Omental fat pad (tissue), 4 donors: Measurements from ENCODE around the gene ANTXR2. TPM values are rescaled to one million over a fixed set of nuclear protein-coding genes. Genes with fewer than 3 reads are reported as not detected.

Source experiments
- ATAC-seq: fragments of 150-250 bp; one replicate; pipeline ENCODE4 v1.9.1; 2016; ENCODE audit warnings: mild to moderate bottlenecking, moderate library complexity; ENCODE audit not compliant: low FRiP score
- DNase-seq: peaks from one replicate; pipeline ENCODE4 v3.0.0-alpha.2; 2019; ENCODE audit warnings: low spot score
- total RNA-seq, 4 donors: library from RNA; depleted of rRNA; stranded (reverse); fragments of >200 nt; gene quantifications; one replicate each; pipeline ENCODE4 v1.1.0, GENCODE V29; 2016
- TF ChIP-seq, protein P1 (sequence below), 3 donors: fragments of 450-650 bp; IDR thresholded peaks; one replicate each; pipeline ENCODE4 v1.5.1; 2016 to 2017; ENCODE audit warnings: antibody characterized with exemption in 3 of 3, mild to moderate bottlenecking in 3 of 3, moderate library complexity in 2 of 3

The ANTXR2 gene
- total RNA-seq, 4 donors from 2014 or later = 86.7 to 208 (median 139) TPM

DNA sequence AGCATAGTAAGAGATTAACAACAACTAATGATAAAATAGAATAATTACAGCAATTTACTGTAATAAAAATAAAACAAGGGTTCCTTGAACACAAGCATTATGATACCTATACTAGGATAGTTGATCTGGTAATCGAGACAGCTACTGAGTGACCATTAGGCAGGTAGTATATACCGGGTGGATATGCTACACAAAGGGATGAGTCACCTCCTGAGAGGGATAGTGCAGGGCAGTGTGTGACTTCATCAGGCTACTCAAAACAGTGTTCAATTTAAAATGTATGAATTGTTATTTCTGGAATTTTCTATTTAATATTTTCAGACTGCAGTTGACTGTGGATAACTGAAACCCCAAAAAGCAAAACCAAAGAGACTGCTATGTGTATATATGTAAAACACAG, 9.7 kb upstream of the ANTXR2 start:
- TF ChIP-seq, protein P1, sequence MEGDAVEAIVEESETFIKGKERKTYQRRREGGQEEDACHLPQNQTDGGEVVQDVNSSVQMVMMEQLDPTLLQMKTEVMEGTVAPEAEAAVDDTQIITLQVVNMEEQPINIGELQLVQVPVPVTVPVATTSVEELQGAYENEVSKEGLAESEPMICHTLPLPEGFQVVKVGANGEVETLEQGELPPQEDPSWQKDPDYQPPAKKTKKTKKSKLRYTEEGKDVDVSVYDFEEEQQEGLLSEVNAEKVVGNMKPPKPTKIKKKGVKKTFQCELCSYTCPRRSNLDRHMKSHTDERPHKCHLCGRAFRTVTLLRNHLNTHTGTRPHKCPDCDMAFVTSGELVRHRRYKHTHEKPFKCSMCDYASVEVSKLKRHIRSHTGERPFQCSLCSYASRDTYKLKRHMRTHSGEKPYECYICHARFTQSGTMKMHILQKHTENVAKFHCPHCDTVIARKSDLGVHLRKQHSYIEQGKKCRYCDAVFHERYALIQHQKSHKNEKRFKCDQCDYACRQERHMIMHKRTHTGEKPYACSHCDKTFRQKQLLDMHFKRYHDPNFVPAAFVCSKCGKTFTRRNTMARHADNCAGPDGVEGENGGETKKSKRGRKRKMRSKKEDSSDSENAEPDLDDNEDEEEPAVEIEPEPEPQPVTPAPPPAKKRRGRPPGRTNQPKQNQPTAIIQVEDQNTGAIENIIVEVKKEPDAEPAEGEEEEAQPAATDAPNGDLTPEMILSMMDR (IDR thresholded peaks at IDR 0.05) = no peak
- ATAC-seq (no peak), DNase-seq (no peak)

DNA sequence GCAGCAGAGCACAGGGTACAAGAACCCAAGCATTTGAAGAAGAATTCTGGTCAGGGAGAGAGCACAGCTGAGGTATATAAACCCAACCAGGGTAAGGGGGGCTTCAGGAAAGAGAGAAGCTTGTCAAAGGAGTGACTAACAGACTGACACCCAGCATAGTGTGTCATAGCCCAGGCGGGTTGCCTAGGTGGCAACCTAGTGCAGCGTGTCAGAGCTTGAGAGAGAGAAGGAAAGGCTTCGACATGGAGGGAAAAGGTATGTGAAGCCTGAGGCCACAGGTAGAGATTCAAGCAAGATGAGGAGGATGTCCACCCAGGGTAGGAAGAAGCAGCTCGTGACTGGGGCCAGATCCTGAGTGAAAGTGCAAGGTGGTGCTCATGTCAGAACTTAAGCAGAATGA, 8.5 kb upstream of the ANTXR2 start:
- TF ChIP-seq, protein P1 (IDR thresholded peaks at IDR 0.05) = no peak
- no peak for DNase-seq
- no peak for ATAC-seq

DNA sequence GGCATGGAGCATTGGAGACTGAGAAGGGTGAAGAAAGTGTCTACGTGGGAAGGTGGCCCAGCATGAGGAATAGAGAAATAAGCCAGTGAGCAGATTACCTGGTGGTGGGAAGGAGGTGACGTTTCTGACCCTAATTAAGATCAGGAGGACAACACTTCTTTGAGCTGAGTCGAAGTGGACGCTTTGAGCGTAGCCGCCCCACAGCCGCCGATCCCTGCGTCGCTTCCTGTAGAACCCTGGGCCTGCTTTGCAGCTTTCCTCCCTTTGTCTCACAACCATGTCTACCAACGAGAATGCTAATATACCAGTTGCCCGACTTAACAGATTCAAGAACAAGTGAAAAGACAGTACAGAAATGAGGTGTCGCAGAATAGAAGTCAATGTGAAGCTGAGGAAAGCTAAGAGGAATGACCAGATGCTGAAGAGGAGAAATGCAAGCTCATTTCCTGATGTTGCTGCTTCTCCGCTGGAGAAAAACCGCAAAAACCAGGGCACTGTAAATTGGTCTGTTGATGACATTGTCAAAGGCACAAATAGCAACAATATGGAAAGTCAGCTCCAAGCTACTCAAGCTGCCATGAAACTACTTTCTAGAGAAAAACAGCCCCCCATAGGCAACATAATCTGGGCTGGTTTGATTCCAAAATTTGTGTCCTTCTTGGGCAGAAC, 6.4 kb upstream of the ANTXR2 start:
- no peak for DNase-seq
- ATAC-seq = no peak
- TF ChIP-seq, protein P1 (IDR thresholded peaks at IDR 0.05) = no peak

DNA sequence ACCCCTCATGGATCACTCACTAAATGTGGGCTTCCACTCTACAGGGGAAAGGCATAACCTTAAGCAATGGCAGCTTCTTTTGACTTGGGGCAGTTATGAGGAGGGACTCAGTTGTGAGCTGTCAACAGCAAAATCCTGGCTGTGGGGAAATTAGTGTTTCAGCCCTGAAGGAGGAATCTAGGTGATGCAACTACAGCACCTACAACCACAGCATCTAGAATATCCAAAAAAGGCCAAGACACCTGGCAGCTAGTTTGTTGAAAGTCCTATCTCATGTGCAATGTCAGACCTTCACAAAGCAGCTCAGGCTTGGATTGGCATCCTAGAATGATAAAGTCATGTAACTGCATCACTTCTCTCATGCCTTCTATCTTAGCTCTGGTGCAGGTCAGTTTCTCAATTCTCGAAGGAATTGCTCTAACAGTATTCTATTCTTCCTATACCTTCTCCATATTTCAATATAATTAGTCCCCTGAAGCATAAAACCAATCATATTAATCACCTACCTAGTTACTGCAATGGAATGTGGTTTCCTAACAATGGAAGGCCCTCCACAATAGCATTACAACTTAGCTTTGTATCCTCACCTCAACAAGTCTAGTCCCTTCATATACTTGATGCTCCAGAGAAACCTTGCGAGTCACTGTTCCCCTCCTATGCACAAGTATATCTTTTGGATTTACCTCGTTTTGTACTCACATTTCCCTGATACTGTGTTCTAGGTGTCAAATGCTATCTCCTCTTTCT, 5.5 kb upstream of the ANTXR2 start:
- no peak for DNase-seq

DNA sequence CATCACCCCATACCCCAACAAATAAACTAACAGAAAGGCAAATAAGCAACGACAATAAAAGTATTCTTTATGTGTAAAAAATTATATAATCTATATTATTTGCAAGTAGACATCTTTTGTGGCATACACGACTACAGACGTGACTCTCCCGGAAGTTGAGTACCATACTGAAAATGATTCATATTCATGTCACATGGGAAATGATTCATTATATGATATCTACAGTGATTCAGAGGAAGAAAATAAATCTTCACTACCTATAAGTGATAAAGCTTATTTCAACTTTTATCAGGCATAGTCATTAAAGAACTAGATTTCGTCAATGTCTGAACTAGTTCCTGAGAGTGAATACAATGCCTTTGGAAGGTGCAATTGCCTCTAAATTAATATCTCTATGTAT, 4.6 kb upstream of the ANTXR2 start:
- TF ChIP-seq, protein P1 (IDR thresholded peaks at IDR 0.05) = no peak
- DNase-seq (no peak), ATAC-seq (no peak)

More for the DNA sequence above, 5.5 kb upstream of the ANTXR2 start:
- no peak for ATAC-seq
- TF ChIP-seq, protein P1 (IDR thresholded peaks at IDR 0.05) = no peak

DNA sequence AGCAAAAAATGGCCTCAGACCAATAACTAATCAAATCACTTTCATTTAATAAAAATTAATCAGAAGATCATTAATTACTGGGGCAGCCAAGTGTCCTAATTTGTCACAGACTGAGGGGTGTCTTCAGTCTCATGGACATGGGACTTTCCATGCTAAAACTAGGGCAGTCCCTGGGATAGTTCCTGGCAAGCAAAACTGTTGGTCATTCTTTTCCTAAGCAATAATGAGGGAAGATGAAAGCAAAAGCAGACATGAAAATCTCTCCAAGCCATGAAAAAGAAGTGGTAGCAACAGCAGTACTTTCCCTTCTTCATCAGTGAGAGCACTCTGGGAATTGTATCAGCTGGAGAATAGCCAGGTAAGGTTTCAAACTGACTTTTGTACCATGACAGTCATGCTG, 3.7 kb upstream of the ANTXR2 start:
- no peak for ATAC-seq
- TF ChIP-seq, protein P1 (IDR thresholded peaks at IDR 0.05) = no peak
- no peak for DNase-seq
